Measurements from ENCODE around the gene ARHGAP31. TPM values are rescaled to one million over a fixed set of nuclear protein-coding genes. Genes with fewer than 3 reads are reported as not detected.

The ARHGAP31 gene
- total RNA-seq, 1 donor from 2014 or later = 23.7 TPM

GRCh38 chr3:119323723-119324085 is 29.5 kb downstream of the ARHGAP31 start:
- H3K36me3 Mint-ChIP-seq (ENCODE audit: low read depth) = no peaks in the 10 kb centered on the region
- no peak for ATAC-seq (ENCODE audit: low read depth)
- H3K27me3 Mint-ChIP-seq = no peaks in the 10 kb centered on the region
- POLR2A ChIA-PET = interaction anchor here (3.8 kb wide), 1 partner anchor 30 kb away, joined by 81 read pairs; the partner anchor contains the start of gene ARHGAP31
- H3K27ac Mint-ChIP-seq = peak overlapping the region; percentile 94
- intact Hi-C loops (cut with micrococcal nuclease) = loop anchor here (1.0 to 5.0 kb wide), 13 partner anchors 17 to 1026 kb away; partner anchors contain the start of genes ARHGAP31, B4GALT4, CD80 and CFAP91
- CTCF ChIA-PET = no interaction called here
- peaks cover 59% of the 10 kb centered on the region for H3K4me1 Mint-ChIP-seq
- peak overlapping the region; percentile 84 for H3K4me3 Mint-ChIP-seq
- DNase-seq = no peak
- no peaks in the 10 kb centered on the region for H3K9me3 Mint-ChIP-seq
- TF ChIP-seq CTCF (IDR thresholded peaks at IDR 0.05) = no peak

- no peaks in the 10 kb centered on the region for H3K36me3 Mint-ChIP-seq (ENCODE audit: low read depth)
- ChIA-PET POLR2A (interaction anchor here (1.0 to 2.4 kb wide), 3 partner anchors 31 to 139 kb away, joined by 3 to 14 read pairs (median 6); partner anchors contain the start of genes ARHGAP31, B4GALT4 and TMEM39A), CTCF (no interaction called here)
- H3K4me3 Mint-ChIP-seq = no peak overlapping the region
- no peak for ATAC-seq (ENCODE audit: low read depth)
- no peaks in the 10 kb centered on the region for H3K27me3 Mint-ChIP-seq
- no peaks in the 10 kb centered on the region for H3K9me3 Mint-ChIP-seq
- TF ChIP-seq CTCF (IDR thresholded peaks at IDR 0.05) = no peak
- no peak for DNase-seq
- peaks cover 59% of the 10 kb centered on the region for H3K4me1 Mint-ChIP-seq
- intact Hi-C loops (cut with micrococcal nuclease) = loop anchor here (5.0 kb wide), 1 partner anchor 48 kb away; no protein-coding TSS in a partner anchor
- peak overlapping the region; percentile 94 for H3K27ac Mint-ChIP-seq
These were observed 30.7 kb downstream of the ARHGAP31 start for GRCh38 chr3:119324899-119325298.

GRCh38 chr3:119326976-119327375 is 32.8 kb downstream of the ARHGAP31 start:
- Mint-ChIP-seq H3K9me3 (no peaks in the 10 kb centered on the region), H3K27me3 (no peaks in the 10 kb centered on the region), H3K4me3 (no peak overlapping the region), H3K4me1 (peaks cover 43% of the 10 kb centered on the region), H3K36me3 (ENCODE audit: low read depth) (no peaks in the 10 kb centered on the region), H3K27ac (no peak overlapping the region)
- DNase-seq (no peak), ATAC-seq (ENCODE audit: low read depth) (no peak)
- no peak for TF ChIP-seq CTCF (IDR thresholded peaks at IDR 0.05)
- POLR2A ChIA-PET = no interaction called here
- CTCF ChIA-PET = interaction anchor here (1.3 kb wide), 1 partner anchor 25 kb away, joined by 3 read pairs; no protein-coding TSS in a partner anchor
- intact Hi-C loops (cut with micrococcal nuclease) = no loop called here

- Mint-ChIP-seq H3K36me3 (ENCODE audit: low read depth) (peaks cover 2% of the 10 kb centered on the region), H3K9me3 (no peaks in the 10 kb centered on the region), H3K4me3 (no peak overlapping the region), H3K4me1 (peaks cover 34% of the 10 kb centered on the region), H3K27me3 (no peaks in the 10 kb centered on the region), H3K27ac (no peak overlapping the region)
- ATAC-seq (ENCODE audit: low read depth) = no peak
- no peak for TF ChIP-seq CTCF (IDR thresholded peaks at IDR 0.05)
- POLR2A ChIA-PET = interaction anchor here (0.7 kb wide), 1 partner anchor 339 kb away, joined by 3 read pairs; no protein-coding TSS in a partner anchor
- CTCF ChIA-PET = interaction anchor here (1.4 kb wide), 1 partner anchor 22 kb away, joined by 3 read pairs; no protein-coding TSS in a partner anchor
- DNase-seq = no peak
- intact Hi-C loops (cut with micrococcal nuclease) = no loop called here
These were observed 35.4 kb downstream of the ARHGAP31 start for GRCh38 chr3:119329551-119329950.

- ATAC-seq (ENCODE audit: low read depth) (no peak), DNase-seq (no peak)
- Mint-ChIP-seq H3K4me1 (peaks cover 27% of the 10 kb centered on the region), H3K9me3 (no peaks in the 10 kb centered on the region), H3K4me3 (no peak overlapping the region), H3K27me3 (no peaks in the 10 kb centered on the region), H3K27ac (no peak overlapping the region), H3K36me3 (ENCODE audit: low read depth) (peaks cover 2% of the 10 kb centered on the region)
- TF ChIP-seq CTCF (IDR thresholded peaks at IDR 0.05) = no peak
- ChIA-PET POLR2A (interaction anchor here (0.7 to 1.0 kb wide), 2 partner anchors 9 to 338 kb away, joined by 3 read pairs; no protein-coding TSS in a partner anchor), CTCF (interaction anchor here (1.4 kb wide), 1 partner anchor 22 kb away, joined by 3 read pairs; no protein-coding TSS in a partner anchor)
- intact Hi-C loops (cut with micrococcal nuclease) = no loop called here
These were observed 36.0 kb downstream of the ARHGAP31 start for GRCh38 chr3:119330181-119330580.
